Right cardiac atrium (tissue), 5 donors: ENCODE measurements around the gene REEP1. TPM values are rescaled to one million over a fixed set of nuclear protein-coding genes. Genes with fewer than 3 reads are reported as not detected.

Source experiments
- ATAC-seq, 2 donors: fragments of 200-7000 bp; cut with Tn5 transposase; one replicate each; pipeline versions ENCODE4 v1.8.0 to v1.9.1; 2020; ENCODE audit warnings: moderate library complexity in 2 of 2, mild to moderate bottlenecking in 1 of 2
- DNase-seq, 3 donors: peaks; one replicate each; pipeline ENCODE4 v3.0.0-alpha.2; 2020
- H3K27ac ChIP-seq: one replicate; pipeline ENCODE4 v1.5.1; 2013; ENCODE audit warnings: mild to moderate bottlenecking, low read length, control low read depth, moderate library complexity
- H3K27me3 ChIP-seq: one replicate; pipeline ENCODE4 v1.6.1; 2013; ENCODE audit not compliant: control insufficient read depth, insufficient read depth
- H3K4me1 ChIP-seq: one replicate; pipeline ENCODE4 v1.6.1; 2013; ENCODE audit warnings: low read length; ENCODE audit not compliant: control insufficient read depth, insufficient read depth
- H3K4me3 ChIP-seq: one replicate; pipeline ENCODE4 v1.5.1; 2013; ENCODE audit warnings: low read length, control low read depth
- H3K9me3 ChIP-seq: one replicate; pipeline ENCODE4 v1.6.1; 2013; ENCODE audit warnings: low read length; ENCODE audit not compliant: control insufficient read depth
- WGBS: extraction: QIAGEN DNeasy Blood & Tissue Kit; methylation state at CpG from one replicate; pipeline ENCODE4 v1.1.7; 2013; 5-methylcytosine and 5-hydroxymethylcytosine counted together
- intact Hi-C, 4 donors: fragments of 100-400 bp; cut with DNase I; formaldehyde crosslinking; loops; one replicate each; pipeline versions ENCODE4 v1.11.0 to v1.14.0; 2022 to 2023
- long read RNA-seq, 4 donors: library from polyadenylated mRNA; unstranded; transcript quantifications; one replicate each; pipeline ENCODE4 v2.0.0, GENCODE V29; 2020 to 2021
- polyA plus RNA-seq: library from polyadenylated mRNA; stranded (reverse); fragments of 200-250 nt; gene quantifications from one replicate; pipeline ENCODE4 v1.2.3, GENCODE V29; 2013
- total RNA-seq, 4 donors: library from RNA; stranded (reverse); fragmentation: NEBNext Ultra II Directional; extraction: Animal tissue kit (Norgen Biotek cat#: 25700); gene quantifications; one replicate each; pipeline ENCODE4 v1.2.1, GENCODE V29; 2021
- donor health status: healthy with polysubstance abuse.
- donor health status: DM: no; HTN: yes; CAD: no.
- donor health status: DM: no; HTN: no; CAD: no.
- donor health status: DM: no; HTN: yes; CAD: no; lungs with severe emphysema.
- donor health status: DM: yes; HTN: yes; CAD: no.

Gene REEP1
- total RNA-seq (10 to 100 TPM; 22.5 to 34.4 (median 26.7) TPM), polyA plus RNA-seq (16.5 TPM)
- long read RNA-seq, donor 1, transcript REEP1-201 (7 exons, 3,857 nt), result minor isoform, 5 of 40 reads
- long read RNA-seq, donor 1, transcript REEP1-208 (9 exons, 1,702 nt), result major isoform, 13 of 40 reads
- long read RNA-seq, donor 1, partial matches to known transcripts, result 10 of 40 reads
- long read RNA-seq, donor 1, other reads (novel, unspliced or antisense), result 12 of 40 reads
- long read RNA-seq, donor 2, transcript REEP1-208 (9 exons, 1,702 nt), result major isoform, 15 of 29 reads
- long read RNA-seq, donor 2, partial matches to known transcripts, result 4 of 29 reads
- long read RNA-seq, donor 2, other reads (novel, unspliced or antisense), result 8 of 29 reads
- long read RNA-seq, donor 3, transcript REEP1-208 (9 exons, 1,702 nt), result major isoform, 30 of 114 reads
- long read RNA-seq, donor 3, transcript REEP1-201 (7 exons, 3,857 nt), result minor isoform, 8 of 114 reads
- long read RNA-seq, donor 3, partial matches to known transcripts, result 13 of 114 reads
- long read RNA-seq, donor 3, other reads (novel, unspliced or antisense), result 61 of 114 reads
- long read RNA-seq, donor 4, transcript REEP1-208 (9 exons, 1,702 nt), result major isoform, 11 of 27 reads
- long read RNA-seq, donor 4, partial matches to known transcripts, result 3 of 27 reads
- long read RNA-seq, donor 4, other reads (novel, unspliced or antisense), result 9 of 27 reads

DNA sequence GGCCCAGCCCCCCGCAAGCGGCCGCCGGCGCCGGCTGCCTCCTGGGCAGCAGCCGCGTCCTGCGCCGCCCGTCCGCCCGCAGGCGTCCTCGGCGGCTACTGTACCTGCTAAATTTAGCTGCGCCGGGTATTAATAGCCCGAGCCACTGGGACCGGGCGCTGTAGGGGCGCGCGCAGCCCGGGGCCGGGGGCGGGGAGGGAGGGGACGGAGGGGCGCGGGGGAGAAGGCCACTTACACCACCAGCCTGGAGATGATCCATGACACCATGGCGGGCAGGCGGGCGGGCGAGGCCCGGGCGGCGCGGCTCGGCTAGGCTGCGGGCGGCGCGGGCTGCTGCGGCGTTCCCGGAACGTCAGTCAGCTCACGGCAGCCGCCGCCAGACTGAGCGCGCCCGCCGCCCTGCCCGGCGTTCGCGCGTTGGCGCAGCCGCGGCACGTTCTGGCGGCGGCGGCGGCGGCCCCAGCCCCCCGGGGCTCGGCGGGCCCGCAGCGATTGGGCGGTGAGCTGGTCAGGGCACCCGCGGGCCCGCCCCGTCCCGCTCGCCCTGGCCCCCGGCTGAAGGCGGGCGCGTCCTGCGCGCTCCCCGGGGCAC lies at the start of gene REEP1:
Gene REEP1 (minus strand): TSS at position 383 of the 592 bp plus-strand sequence. CDS start 116 bp downstream, at position 267.
- Histone ChIP-seq H3K4me1 (peaks cover 9% of the 10 kb centered on the region), H3K4me3 (peak within 1 kb of the TSS; percentile 68), H3K9me3 (no peaks in the 10 kb centered on the region), H3K27ac (peak within 1 kb of the TSS; percentile 61), H3K27me3 (no peaks in the 10 kb centered on the region)
- intact Hi-C loops, result no loop called here
- 1% methylated on average over 87 of the region's 87 CpGs for WGBS
- DNase-seq (peak; percentile 34 to 71 (median 66)), ATAC-seq (peak; percentile 77 to 84)

GRCh38 chr2:86383844-86384243 lies 46.4 kb upstream of the REEP1 start:
- Histone ChIP-seq H3K27ac (no peak overlapping the region), H3K4me1 (no peaks in the 10 kb centered on the region), H3K9me3 (no peaks in the 10 kb centered on the region), H3K4me3 (no peak overlapping the region), H3K27me3 (no peaks in the 10 kb centered on the region)
- DNase-seq, result no peak
- intact Hi-C loops, result no loop called here
- WGBS, result 0% methylated on average over 1 of the region's 1 CpG
- peak; percentile 43 to 66 for ATAC-seq

- ATAC-seq (peak; percentile 47 to 56), DNase-seq (no peak)
- no peak overlapping the region for H3K27ac ChIP-seq
- H3K9me3 ChIP-seq, result no peaks in the 10 kb centered on the region
- intact Hi-C loops, result no loop called here
- no peaks in the 10 kb centered on the region for H3K4me1 ChIP-seq
- 57% methylated on average over 2 of the region's 2 CpGs for WGBS
- no peaks in the 10 kb centered on the region for H3K27me3 ChIP-seq
- no peak overlapping the region for H3K4me3 ChIP-seq
Observed at GRCh38 chr2:86382698-86383097, 45.3 kb upstream of the REEP1 start.

DNA sequence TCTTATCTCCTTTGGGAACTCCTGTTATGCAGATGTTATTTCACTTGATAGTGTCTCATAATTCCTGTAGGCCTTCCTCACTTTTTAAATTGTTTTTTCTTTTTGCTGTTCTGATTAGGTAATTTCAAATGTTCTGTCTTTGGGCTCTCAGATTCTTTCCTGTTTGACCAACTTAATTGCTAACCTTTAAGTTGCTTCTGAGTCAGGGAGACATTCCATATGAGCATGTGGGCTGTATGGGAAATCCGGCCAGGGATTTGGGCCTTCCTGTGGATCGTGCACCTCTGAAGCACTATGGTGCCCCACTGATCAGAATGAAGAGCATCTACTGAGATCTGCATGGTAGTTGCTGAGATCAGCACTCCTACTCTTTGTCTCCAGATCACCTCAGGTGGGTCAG lies 44.7 kb upstream of the REEP1 start:
- intact Hi-C loops, result no loop called here
- Histone ChIP-seq H3K4me3 (no peak overlapping the region), H3K27me3 (no peaks in the 10 kb centered on the region), H3K27ac (no peak overlapping the region), H3K4me1 (no peaks in the 10 kb centered on the region), H3K9me3 (no peaks in the 10 kb centered on the region)
- no peak for DNase-seq
- no peak for ATAC-seq
- 91% methylated on average over 2 of the region's 2 CpGs for WGBS

GRCh38 chr2:86378469-86378868 lies 41.0 kb upstream of the REEP1 start:
- Histone ChIP-seq H3K4me1 (no peaks in the 10 kb centered on the region), H3K27me3 (no peaks in the 10 kb centered on the region), H3K27ac (no peak overlapping the region), H3K9me3 (no peaks in the 10 kb centered on the region), H3K4me3 (no peak overlapping the region)
- intact Hi-C loops, result loop anchor here in 1 of 4 donors (10.0 kb wide), 1 partner anchor 74 kb away; no protein-coding TSS in a partner anchor
- no peak for ATAC-seq
- DNase-seq, result no peak
- 90% methylated on average over 1 of the region's 4 CpGs for WGBS

- no peak overlapping the region for H3K27ac ChIP-seq
- H3K27me3 ChIP-seq, result no peaks in the 10 kb centered on the region
- ATAC-seq, result no peak
- intact Hi-C loops, result loop anchor here in 1 of 4 donors (10.0 kb wide), 1 partner anchor 71 kb away; no protein-coding TSS in a partner anchor
- no peaks in the 10 kb centered on the region for H3K4me1 ChIP-seq
- 93% methylated on average over 1 of the region's 1 CpG for WGBS
- no peak for DNase-seq
- H3K9me3 ChIP-seq, result no peaks in the 10 kb centered on the region
- H3K4me3 ChIP-seq, result no peak overlapping the region
Observed at GRCh38 chr2:86375623-86376022, 38.2 kb upstream of the REEP1 start.

DNA sequence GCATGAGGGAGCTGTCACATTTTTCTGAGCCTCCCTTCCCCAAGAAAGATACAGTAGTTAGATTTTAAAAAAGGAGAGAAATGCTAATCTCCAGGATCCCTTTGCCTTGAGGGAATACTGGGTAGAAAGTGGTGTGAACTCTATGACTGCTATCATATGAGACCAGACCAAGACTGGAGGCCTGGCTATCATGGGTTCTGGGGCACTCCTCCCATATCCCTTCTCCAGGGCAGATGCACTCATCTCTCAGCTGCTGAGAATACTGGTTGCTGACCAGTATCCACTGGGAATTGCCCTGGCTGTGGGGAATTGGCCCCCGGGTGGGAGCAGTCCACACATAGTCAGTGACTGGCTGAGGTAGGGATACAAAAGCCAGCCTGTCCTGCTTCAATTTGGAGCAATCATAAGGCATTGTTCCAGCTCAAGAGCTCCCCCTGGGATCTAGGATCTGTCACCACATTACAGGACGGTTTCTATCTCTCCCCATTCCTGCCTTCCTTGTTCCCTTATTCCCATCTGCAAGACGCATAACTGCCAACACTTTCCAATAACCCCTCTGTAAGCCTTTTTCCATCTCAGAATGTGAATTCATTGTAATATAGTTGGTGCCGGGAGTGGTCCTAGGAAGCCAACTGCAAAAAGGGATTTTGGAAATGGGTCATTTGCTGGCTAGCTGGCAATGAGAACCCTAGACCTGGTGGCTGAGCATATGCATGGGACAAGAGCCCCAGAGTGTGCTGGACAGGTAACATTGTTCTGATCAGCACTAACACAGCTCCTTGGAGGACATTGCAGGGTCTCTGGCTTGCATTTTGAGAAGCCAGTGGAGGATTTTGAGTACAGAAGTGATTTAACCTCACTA lies 35.4 kb upstream of the REEP1 start:
- H3K4me3 ChIP-seq, result no peak overlapping the region
- no peak overlapping the region for H3K27ac ChIP-seq
- H3K27me3 ChIP-seq, result no peaks in the 10 kb centered on the region
- no peaks in the 10 kb centered on the region for H3K9me3 ChIP-seq
- no peaks in the 10 kb centered on the region for H3K4me1 ChIP-seq
- ATAC-seq, result peak; percentile 71 to 75
- intact Hi-C loops, result loop anchor here in 2 of 4 donors (5.0 to 10.0 kb wide), 2 partner anchors 68 to 76 kb away; no protein-coding TSS in a partner anchor
- DNase-seq, result no peak
- WGBS, result 24% methylated on average over 4 of the region's 4 CpGs

GRCh38 chr2:86372133-86372532 lies 34.7 kb upstream of the REEP1 start:
- intact Hi-C loops, result loop anchor here in 2 of 4 donors (5.0 to 10.0 kb wide), 2 partner anchors 67 to 75 kb away; no protein-coding TSS in a partner anchor
- Histone ChIP-seq H3K27me3 (no peaks in the 10 kb centered on the region), H3K9me3 (no peaks in the 10 kb centered on the region), H3K27ac (no peak overlapping the region), H3K4me1 (no peaks in the 10 kb centered on the region), H3K4me3 (no peak overlapping the region)
- 59% methylated on average over 4 of the region's 4 CpGs for WGBS
- ATAC-seq (no peak), DNase-seq (no peak)

- intact Hi-C loops, result loop anchor here in 2 of 4 donors (5.0 to 10.0 kb wide), 2 partner anchors 67 to 74 kb away; no protein-coding TSS in a partner anchor
Observed at GRCh38 chr2:86371527-86371926, 34.1 kb upstream of the REEP1 start.

DNA sequence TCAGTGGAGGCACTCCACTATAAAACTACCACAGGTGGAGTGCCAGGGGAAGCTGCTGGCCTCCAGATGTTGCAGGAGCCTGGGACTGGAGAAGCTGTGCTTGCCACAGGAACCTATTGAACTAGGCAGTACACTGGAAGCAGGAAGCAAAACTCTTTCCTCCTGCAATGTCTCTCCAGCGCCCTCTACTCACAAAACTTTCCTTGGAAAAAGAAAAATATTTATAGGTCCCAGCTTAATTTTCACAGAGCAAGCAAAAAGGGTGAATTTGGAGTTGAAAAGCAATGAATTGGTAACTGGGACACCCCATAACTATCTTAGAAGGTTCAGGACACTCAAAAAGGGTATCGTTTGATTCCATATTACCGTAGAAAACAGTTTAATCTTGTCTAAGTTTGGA lies 33.2 kb upstream of the REEP1 start:
- no peaks in the 10 kb centered on the region for H3K9me3 ChIP-seq
- no peak for ATAC-seq
- no peaks in the 10 kb centered on the region for H3K27me3 ChIP-seq
- intact Hi-C loops, result loop anchor here in 2 of 4 donors (5.0 to 10.0 kb wide), 2 partner anchors 66 to 73 kb away; no protein-coding TSS in a partner anchor
- 93% methylated on average over 3 of the region's 3 CpGs for WGBS
- no peaks in the 10 kb centered on the region for H3K4me1 ChIP-seq
- DNase-seq, result no peak
- H3K4me3 ChIP-seq, result no peak overlapping the region
- no peak overlapping the region for H3K27ac ChIP-seq

More at GRCh38 chr2:86371527-86371926, 34.1 kb upstream of the REEP1 start:
- 46% methylated on average over 4 of the region's 4 CpGs for whole genome bisulfite sequencing
- no peak for DNase-seq
- no peaks in the 10 kb centered on the region for H3K9me3 ChIP-seq
- no peak overlapping the region for H3K4me3 ChIP-seq
- no peaks in the 10 kb centered on the region for H3K27me3 ChIP-seq
- H3K4me1 ChIP-seq, result no peaks in the 10 kb centered on the region
- no peak overlapping the region for H3K27ac ChIP-seq
- no peak for ATAC-seq
